Astrocyte (in vitro differentiated cells and primary cell): ENCODE data around the gene PTPRT.

Experiments used
- CTCF ChIP-seq: IDR thresholded peaks from 2 replicates; pipeline ENCODE4 v1.5.1; 2011; ENCODE audit warnings: low read depth, mild to moderate bottlenecking, inconsistent platforms, low read length, moderate library complexity; ENCODE audit not compliant: insufficient read depth
- EZH2 ChIP-seq: IDR thresholded peaks from 2 replicates; pipeline ENCODE4 v1.6.1; 2012; ENCODE audit warnings: mild to moderate bottlenecking, low read length, inconsistent platforms; ENCODE audit not compliant: insufficient read depth

- TF ChIP-seq CTCF (no peak), EZH2 (no peak)
Measured at GRCh38 chr20:42366626-42367025, 823.1 kb downstream of the PTPRT start.
